ENCODE results near the gene TUBA4A. TPM values are rescaled to one million over a fixed set of nuclear protein-coding genes. Genes with fewer than 3 reads are reported as not detected.

The TUBA4A gene
- total and polyA plus RNA-seq, 2 of the 8 experiments (the other 6 are each of a cell fraction or from before 2014, with no cell fraction given): 67.3 to 172 TPM

DNA sequence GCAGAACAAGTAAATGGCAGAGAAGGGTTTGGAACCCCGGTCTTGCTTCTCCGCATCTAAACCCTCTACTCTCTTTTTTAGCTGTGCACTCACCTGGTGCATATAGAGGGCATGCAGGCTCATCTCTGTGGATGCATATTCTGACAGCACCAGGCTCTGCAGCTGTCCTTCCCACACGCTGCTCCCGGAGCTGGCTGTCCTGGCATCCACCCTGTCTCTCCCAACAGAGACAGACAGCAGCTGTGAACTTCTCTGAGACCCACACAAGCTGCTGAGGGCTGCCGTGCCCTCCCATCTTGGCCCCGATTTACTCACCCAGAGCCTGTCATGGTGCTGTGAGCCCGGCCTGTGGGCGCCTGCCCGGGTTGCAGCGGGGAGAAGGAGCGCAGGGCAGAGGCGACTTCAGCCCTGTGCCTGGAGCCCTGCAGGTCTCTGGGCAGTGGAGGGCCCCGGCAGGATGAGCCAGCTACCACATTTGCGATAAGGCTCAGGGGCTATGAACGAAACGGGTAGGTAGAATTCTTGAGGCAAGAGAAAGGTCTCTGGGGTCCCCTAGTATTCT lies 31.7 kb downstream of the TUBA4A start:
- H2AK5ac ChIP-seq (ENCODE audit: low read depth, low read length): no peak overlapping the region
- CTCF ChIA-PET (ENCODE audit: partially characterized antibody): interaction anchor here (0.6 to 2.2 kb wide), 4 partner anchors 47 to 77 kb away, joined by 3 to 8 read pairs (median 4); no protein-coding TSS in a partner anchor
- H2AFZ ChIP-seq (ENCODE audit: low read length): no peak overlapping the region
- no peak overlapping the region for H3K56ac ChIP-seq (replicated peaks; ENCODE audit: insufficient read length, low read depth, low read length)
- H3K27ac ChIP-seq (ENCODE audit: low read depth, low read length): no peak overlapping the region
- H4K20me1 ChIP-seq (replicated peaks in 1 of 2; ENCODE audit: control insufficient read depth in 1 of 2, insufficient read depth in 2 of 2, low read length in 2 of 2): peaks cover 0 to 7% of the 10 kb centered on the region in 2 experiments
- H2BK5ac ChIP-seq (ENCODE audit: low read depth, low read length): no peak overlapping the region
- no peak overlapping the region for H3K4me2 ChIP-seq (ENCODE audit: insufficient read depth in 1 of 2, low read depth in 2 of 2, low read length in 2 of 2)
- H2BK20ac ChIP-seq (ENCODE audit: low read length): no peak overlapping the region
- H3K4me3 ChIP-seq (ENCODE audit: extremely low read depth in 1 of 4, insufficient read depth in 2 of 4, low read depth in 3 of 4, low read length in 4 of 4): no peak overlapping the region
- 95% methylated on average over 14 of the region's 16 CpGs; no CpG with 5 or more reads in 1 of the 2 experiments for WGBS, 2 experiments (ENCODE audit: extremely low coverage in 1 of 2, insufficient coverage in 1 of 2, insufficient read length in 1 of 2, insufficient replicate concordance in 2 of 2, low coverage in 1 of 2, low lambda C conversion rate in 2 of 2, missing lambda C conversion rate in 1 of 2)
- no peak overlapping the region for H2BK120ac ChIP-seq (replicated peaks; ENCODE audit: low read depth, low read length)
- TF ChIP-seq TAF7 (optimal IDR thresholded peaks at IDR 0.05; ENCODE audit: borderline replicate concordance, low read depth, low read length) (no peak), POLR2A (IDR thresholded peaks at IDR 0.05; ENCODE audit: control extremely low read depth in 1 of 2, low read depth in 2 of 2, low read length in 2 of 2) (no peak)
- no peaks in the 10 kb centered on the region for H3K79me2 ChIP-seq (ENCODE audit: control insufficient read depth in 1 of 2, insufficient read depth in 2 of 2, low read length in 2 of 2)
- DNase-seq (ENCODE audit: low read depth in 1 of 2, low spot score in 2 of 2) (no peak), FAIRE-seq (no peak)
- no peaks in the 10 kb centered on the region; a peak in 2 of 7 replicates for H3K27me3 ChIP-seq (replicated peaks in 1 of 4; ENCODE audit: control insufficient read depth in 3 of 4, extremely low read depth in 1 of 4, insufficient read depth in 3 of 4, low read length in 3 of 4)
- no peak overlapping the region for H3K18ac ChIP-seq (ENCODE audit: extremely low read depth, low read length)
- H3K4ac ChIP-seq (replicated peaks; ENCODE audit: insufficient read length, low read depth, low read length): no peak overlapping the region
- H3K79me1 ChIP-seq (ENCODE audit: low read depth, low read length): no peaks in the 10 kb centered on the region; the same call in 1 of the 2 replicates
- H2BK12ac ChIP-seq (ENCODE audit: low read depth, low read length): no peak overlapping the region
- H3K9ac ChIP-seq (replicated peaks in 1 of 4; ENCODE audit: extremely low read depth in 1 of 4, low read depth in 3 of 4, low read length in 3 of 4): no peak overlapping the region
- no peak overlapping the region for H3K14ac ChIP-seq (ENCODE audit: insufficient read length)
- H3K36me3 ChIP-seq (ENCODE audit: control insufficient read depth in 2 of 4, insufficient read depth in 4 of 4, low read length in 3 of 4): peaks cover 10 to 49% (median 35%) of the 10 kb centered on the region in 4 experiments; a peak in 6 of 8 replicates
- peaks cover 0 to 9% (median 6%) of the 10 kb centered on the region in 4 experiments; a peak in 3 of 7 replicates for H3K4me1 ChIP-seq (replicated peaks in 1 of 4; ENCODE audit: control insufficient read depth in 3 of 4, insufficient read depth in 4 of 4, low read length in 3 of 4)
- no peak overlapping the region for H2BK15ac ChIP-seq (ENCODE audit: low read length)
- H4K91ac ChIP-seq (replicated peaks; ENCODE audit: insufficient read length, low read length): no peak overlapping the region
- no peak overlapping the region for H4K5ac ChIP-seq (ENCODE audit: insufficient read length, low read depth, low read length)
- H3K23ac ChIP-seq (ENCODE audit: insufficient read length): no peak overlapping the region
- H3K23me2 ChIP-seq (ENCODE audit: low read depth, low read length): peaks cover 14% of the 10 kb centered on the region
- H4K8ac ChIP-seq (ENCODE audit: extremely low read depth, insufficient read depth, low read length): no peak overlapping the region
- no peaks in the 10 kb centered on the region for H3K9me3 ChIP-seq (ENCODE audit: insufficient read depth in 2 of 2, low read depth in 1 of 2, low read length in 1 of 2)
- POLR2A ChIA-PET (ENCODE audit: partially characterized antibody): interaction anchor here (2.0 to 14.0 kb wide), 4 partner anchors 12 to 26 kb away, joined by 8 to 190 read pairs (median 56); partner anchors contain the start of genes GLB1L, STK16, TUBA4A and TUBA4B

Data from H1 (cell line).